ENCODE results near the gene LYZL4.

The LYZL4 gene

DNA sequence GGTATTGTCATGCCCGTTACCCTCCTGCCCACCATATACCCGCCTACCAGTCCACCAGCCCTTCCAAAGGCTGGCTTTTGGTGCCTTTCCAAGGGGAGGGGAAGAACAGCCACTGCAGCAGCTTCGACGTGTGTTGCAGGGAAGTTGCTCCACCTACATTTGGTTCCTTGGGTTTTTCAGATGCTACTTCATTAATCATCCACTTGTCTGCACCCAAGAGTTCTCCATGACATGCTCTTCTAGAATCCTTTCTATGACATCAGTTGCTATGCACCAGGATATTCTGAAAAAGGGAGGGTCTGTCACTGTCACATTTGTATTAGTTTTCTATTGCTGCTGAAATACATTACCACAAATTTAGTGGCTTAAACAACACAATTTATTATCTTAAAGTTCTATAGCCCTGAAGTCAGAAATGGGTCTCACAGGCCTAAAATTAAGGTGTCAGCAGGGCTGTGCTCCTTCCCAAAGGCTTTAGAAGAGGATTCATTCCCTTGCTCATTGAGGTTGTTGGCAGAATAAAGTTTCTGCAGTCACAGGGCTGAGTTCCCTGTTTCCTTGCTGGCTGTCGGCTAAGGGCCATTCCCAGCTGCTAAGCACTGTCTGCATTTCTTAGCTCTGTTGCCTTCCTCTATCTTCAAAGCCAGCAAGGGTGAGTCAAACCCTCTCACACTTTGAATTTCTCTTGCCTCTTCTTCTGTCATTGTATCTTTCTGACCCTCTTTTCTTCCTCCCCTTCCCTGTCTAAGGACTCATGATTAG is at the start of gene LYZL4:
Gene LYZL4, minus strand, starts transcription at position 241 of the 762 bp plus-strand sequence. CDS start 3,359 bp downstream, outside the sequence.
- TF ChIP-seq, protein P1, sequence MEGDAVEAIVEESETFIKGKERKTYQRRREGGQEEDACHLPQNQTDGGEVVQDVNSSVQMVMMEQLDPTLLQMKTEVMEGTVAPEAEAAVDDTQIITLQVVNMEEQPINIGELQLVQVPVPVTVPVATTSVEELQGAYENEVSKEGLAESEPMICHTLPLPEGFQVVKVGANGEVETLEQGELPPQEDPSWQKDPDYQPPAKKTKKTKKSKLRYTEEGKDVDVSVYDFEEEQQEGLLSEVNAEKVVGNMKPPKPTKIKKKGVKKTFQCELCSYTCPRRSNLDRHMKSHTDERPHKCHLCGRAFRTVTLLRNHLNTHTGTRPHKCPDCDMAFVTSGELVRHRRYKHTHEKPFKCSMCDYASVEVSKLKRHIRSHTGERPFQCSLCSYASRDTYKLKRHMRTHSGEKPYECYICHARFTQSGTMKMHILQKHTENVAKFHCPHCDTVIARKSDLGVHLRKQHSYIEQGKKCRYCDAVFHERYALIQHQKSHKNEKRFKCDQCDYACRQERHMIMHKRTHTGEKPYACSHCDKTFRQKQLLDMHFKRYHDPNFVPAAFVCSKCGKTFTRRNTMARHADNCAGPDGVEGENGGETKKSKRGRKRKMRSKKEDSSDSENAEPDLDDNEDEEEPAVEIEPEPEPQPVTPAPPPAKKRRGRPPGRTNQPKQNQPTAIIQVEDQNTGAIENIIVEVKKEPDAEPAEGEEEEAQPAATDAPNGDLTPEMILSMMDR (IDR thresholded peaks at IDR 0.05; ENCODE audit: control insufficient read depth, extremely low read depth, insufficient read depth): no peak
- H3K4me3 ChIP-seq (ENCODE audit: low read depth, low read length): no peak within 1 kb of the TSS
- DNase-seq (ENCODE audit: low read depth): no peak

GRCh38 chr3:42459151-42459550 is 48.7 kb upstream of the LYZL4 start:
- H3K4me3 ChIP-seq (ENCODE audit: low read depth, low read length): no peak overlapping the region
- no peak for DNase-seq (ENCODE audit: low read depth)
- TF ChIP-seq, protein P1 (IDR thresholded peaks at IDR 0.05; ENCODE audit: control insufficient read depth, extremely low read depth, insufficient read depth): no peak

- TF ChIP-seq, protein P1 (IDR thresholded peaks at IDR 0.05; ENCODE audit: control insufficient read depth, extremely low read depth, insufficient read depth): no peak
- H3K4me3 ChIP-seq (ENCODE audit: low read depth, low read length): no peak overlapping the region
- no peak for DNase-seq (ENCODE audit: low read depth)
Measured at GRCh38 chr3:42456211-42456610, 45.8 kb upstream of the LYZL4 start.

DNA sequence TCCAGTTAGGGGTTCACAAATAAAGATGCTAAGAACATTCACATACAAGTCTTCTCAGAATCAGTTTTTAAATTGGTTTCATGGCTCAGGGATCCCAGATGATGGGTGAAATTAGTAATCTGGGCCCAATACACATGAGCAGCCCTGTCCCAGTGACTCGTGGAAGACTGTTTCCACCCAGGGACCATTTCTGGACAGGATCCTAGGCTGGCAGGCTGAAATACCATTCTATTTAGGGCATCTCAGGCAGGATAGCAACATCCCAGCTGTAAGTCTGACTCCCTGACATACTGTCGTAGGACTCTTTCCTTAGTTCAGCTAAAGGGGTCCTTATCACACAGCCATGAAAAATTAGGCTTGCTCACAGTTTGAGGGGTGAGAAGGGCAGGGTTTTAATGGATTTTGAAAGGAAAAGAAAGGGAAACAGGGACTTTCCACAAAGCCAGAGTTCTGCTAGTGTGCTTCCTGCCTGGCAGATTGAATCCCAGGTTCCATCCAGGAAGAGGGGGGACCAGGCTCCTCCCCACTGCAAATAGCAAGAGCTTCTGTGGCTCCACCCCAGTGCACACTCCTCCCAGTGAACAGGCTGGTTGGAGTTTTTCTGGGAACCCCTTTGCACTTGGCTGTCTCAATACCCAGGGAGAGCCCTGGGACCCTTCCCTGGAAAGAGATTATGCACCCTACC is 41.3 kb upstream of the LYZL4 start:
- no peak overlapping the region for H3K4me3 ChIP-seq (ENCODE audit: low read depth, low read length)
- no peak for DNase-seq (ENCODE audit: low read depth)
- TF ChIP-seq, protein P1 (IDR thresholded peaks at IDR 0.05; ENCODE audit: control insufficient read depth, extremely low read depth, insufficient read depth): no peak

DNA sequence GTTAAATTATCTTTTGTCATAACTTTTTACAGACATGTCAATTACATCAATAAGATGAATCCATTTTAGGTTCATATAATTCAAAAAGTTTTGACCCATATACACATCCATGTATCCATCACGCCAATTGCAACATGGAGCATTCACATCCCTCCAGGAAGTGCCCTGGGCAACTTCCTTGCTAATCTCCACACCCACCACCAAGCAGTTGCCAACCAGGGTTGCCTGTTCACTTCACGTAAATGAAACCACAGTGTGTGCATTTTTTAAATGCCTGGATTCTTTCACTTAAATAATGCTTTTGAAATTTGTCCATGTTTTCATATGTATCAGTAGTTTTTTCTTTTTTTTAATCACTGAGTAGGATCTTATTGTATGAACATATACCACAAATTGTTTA is 40.7 kb upstream of the LYZL4 start:
- DNase-seq (ENCODE audit: low read depth): no peak
- TF ChIP-seq, protein P1 (IDR thresholded peaks at IDR 0.05; ENCODE audit: control insufficient read depth, extremely low read depth, insufficient read depth): no peak
- no peak overlapping the region for H3K4me3 ChIP-seq (ENCODE audit: low read depth, low read length)

- no peak for DNase-seq (ENCODE audit: low read depth)
- TF ChIP-seq, protein P1 (IDR thresholded peaks at IDR 0.05; ENCODE audit: control insufficient read depth, extremely low read depth, insufficient read depth): no peak
- H3K4me3 ChIP-seq (ENCODE audit: low read depth, low read length): no peak overlapping the region
Measured at GRCh38 chr3:42450567-42450966, 40.2 kb upstream of the LYZL4 start.

All from LNCaP clone FGC (cell line).